ENCODE measurements around the gene ADARB2.

GRCh38 chr10:1211844-1212570, 525.3 kb downstream of the ADARB2 start:
- TF ChIP-seq EZH2 (IDR thresholded peaks at IDR 0.05; ENCODE audit: low read length, missing control alignments) (no peak), CTCF (conservative IDR thresholded peaks at IDR 0.05 in 1 of 2, IDR thresholded peaks at IDR 0.05 in 1 of 2; ENCODE audit: low read depth in 1 of 2, low read length in 2 of 2) (no peak)
